Liver (tissue), 9 donors: ENCODE data around the gene GPR75. TPM values are rescaled to one million over a fixed set of nuclear protein-coding genes. Genes with fewer than 3 reads are reported as not detected.
A peak's percentile ranks its signal among the peaks of the same experiment; 100 is the strongest.

Source experiments
- DNase-seq: peaks from one replicate; pipeline ENCODE4 v3.0.0-alpha.2; 2017; ENCODE audit warnings: low spot score
- H3K27ac ChIP-seq, 2 donors: one replicate each; pipeline ENCODE4 v1.7.0; 2013; ENCODE audit warnings: inconsistent platforms in 2 of 2, low read length in 2 of 2, control low read depth in 1 of 2, low read depth in 1 of 2, mild to moderate bottlenecking in 1 of 2
- H3K27me3 ChIP-seq, 4 donors: one replicate each; pipeline versions ENCODE4 v1.6.1 to v1.7.0; 2013; ENCODE audit warnings: low read length in 3 of 4, inconsistent platforms in 1 of 4, mild to moderate bottlenecking in 1 of 4, moderate library complexity in 1 of 4; ENCODE audit not compliant: control insufficient read depth in 4 of 4, insufficient read depth in 4 of 4
- H3K36me3 ChIP-seq, 4 donors: one replicate each; pipeline versions ENCODE4 v1.6.1 to v1.7.0; 2013; ENCODE audit warnings: low read length in 3 of 4, mild to moderate bottlenecking in 3 of 4, low read depth in 1 of 4, moderate library complexity in 1 of 4; ENCODE audit not compliant: control insufficient read depth in 4 of 4, insufficient read depth in 3 of 4
- H3K4me1 ChIP-seq, 4 donors: one replicate each; pipeline versions ENCODE4 v1.6.1 to v1.7.0; 2013; ENCODE audit warnings: low read length in 3 of 4, mild to moderate bottlenecking in 3 of 4, moderate library complexity in 1 of 4; ENCODE audit not compliant: control insufficient read depth in 4 of 4, insufficient read depth in 4 of 4
- H3K4me3 ChIP-seq, 3 donors: one replicate each; pipeline versions ENCODE4 v1.6.1 to v1.7.0; 2013; ENCODE audit warnings: low read length in 3 of 3, control low read depth in 1 of 3, low read depth in 1 of 3, mild to moderate bottlenecking in 1 of 3
- H3K9ac ChIP-seq, 2 donors: one replicate each; pipeline ENCODE4 v1.7.0; 2013; ENCODE audit warnings: low read length in 2 of 2, mild to moderate bottlenecking in 2 of 2, moderate library complexity in 2 of 2, control low read depth in 1 of 2, low read depth in 1 of 2
- H3K9me3 ChIP-seq, 4 donors: one replicate each; pipeline versions ENCODE4 v1.6.1 to v1.7.0; 2013; ENCODE audit warnings: low read length in 3 of 4; ENCODE audit not compliant: control insufficient read depth in 4 of 4
- ATF3 ChIP-seq: IDR thresholded peaks from 2 replicates; pipeline ENCODE4 v1.6.1; 2016; ENCODE audit warnings: antibody characterized with exemption
- FOXA2 ChIP-seq: IDR thresholded peaks from 2 replicates; pipeline ENCODE4 v1.6.1; 2016; ENCODE audit warnings: antibody characterized with exemption
- HNF4A ChIP-seq, 2 donors: conservative IDR thresholded peaks; 2 replicates each; pipeline ENCODE4 v1.6.1; 2016; ENCODE audit warnings: antibody characterized with exemption in 2 of 2, mild to moderate bottlenecking in 2 of 2
- JUND ChIP-seq, 2 donors: IDR thresholded peaks; 2 replicates each; pipeline ENCODE4 v1.6.1; 2016; ENCODE audit warnings: antibody characterized with exemption in 2 of 2
- MAX ChIP-seq: IDR thresholded peaks from 2 replicates; pipeline ENCODE4 v1.6.1; 2016; ENCODE audit warnings: antibody characterized with exemption
- NR2F2 ChIP-seq: IDR thresholded peaks from 2 replicates; pipeline ENCODE4 v1.6.1; 2016; ENCODE audit warnings: antibody characterized with exemption
- RAD21 ChIP-seq, 2 donors: IDR thresholded peaks; 2 replicates each; pipeline ENCODE4 v1.6.1; 2016; ENCODE audit warnings: antibody characterized with exemption in 2 of 2, mild to moderate bottlenecking in 2 of 2
- REST ChIP-seq: IDR thresholded peaks from 2 replicates; pipeline ENCODE4 v1.6.1; 2016; ENCODE audit warnings: antibody characterized with exemption, mild to moderate bottlenecking
- RXRA ChIP-seq, 2 donors: IDR thresholded peaks; 2 replicates each; pipeline ENCODE4 v1.6.1; 2017 to 2018; ENCODE audit warnings: antibody characterized with exemption in 2 of 2, mild to moderate bottlenecking in 1 of 2
- SP1 ChIP-seq: IDR thresholded peaks from 2 replicates; pipeline ENCODE4 v1.6.1; 2018; ENCODE audit warnings: antibody characterized with exemption, mild to moderate bottlenecking
- TAF1 ChIP-seq: conservative IDR thresholded peaks from 2 replicates; pipeline ENCODE4 v1.6.1; 2016; ENCODE audit warnings: antibody characterized with exemption, mild to moderate bottlenecking
- YY1 ChIP-seq: IDR thresholded peaks from 2 replicates; pipeline ENCODE4 v1.6.1; 2016; ENCODE audit warnings: antibody characterized with exemption, mild to moderate bottlenecking
- ZBTB33 ChIP-seq: IDR thresholded peaks from 2 replicates; pipeline ENCODE4 v1.6.1; 2016; ENCODE audit warnings: antibody characterized with exemption
- WGBS: extraction: QIAGEN DNeasy Blood & Tissue Kit; methylation state at CpG from one replicate; pipeline ENCODE4 v1.1.7; 2013; 5-methylcytosine and 5-hydroxymethylcytosine counted together
- polyA plus RNA-seq, 2 donors: library from polyadenylated mRNA; stranded (reverse) in 1 of 2; unstranded in 1 of 2; fragments of 200-250 nt in 1 of 2; fragments of >200 nt in 1 of 2; fragmentation: Nextera tagmentation in 1 of 2; extraction: Ambion mirVana in 1 of 2; gene quantifications; one replicate each; pipeline versions ENCODE4 v1.2.1 to v1.2.3, GENCODE V29; 2013 to 2015
- total RNA-seq, 2 donors: library from RNA; depleted of rRNA; stranded (reverse); fragments of >200 nt; gene quantifications; one replicate each; pipeline ENCODE4 v1.2.3, GENCODE V29; 2014
- donor health status: healthy.
- donor health status: healthy.
- donor health status: healthy.
- donor health status: healthy.
- donor health status: healthy.

GPR75 gene
- total and polyA plus RNA-seq, 4 donors, result 0.21 to 5.4 (median 1.4) TPM

- TF ChIP-seq ZBTB33 (no peak), HNF4A (conservative IDR thresholded peaks at IDR 0.05) (no peak), FOXA2 (no peak), NR2F2 (no peak), JUND (IDR thresholded peaks at IDR 0.05) (no peak), REST (no peak), RXRA (IDR thresholded peaks at IDR 0.05) (no peak), TAF1 (no peak), SP1 (no peak)
Observed at GRCh38 chr2:53867773-53868172, 8.0 kb upstream of the GPR75 start (continued).

GRCh38 chr2:53867169-53867568, 7.4 kb upstream of the GPR75 start:
- H3K9me3 ChIP-seq, result no peaks in the 10 kb centered on the region
- TF ChIP-seq REST (no peak), RAD21 (IDR thresholded peaks at IDR 0.05) (peak in 1 of 2 donors; percentile 39), TAF1 (no peak), YY1 (no peak), SP1 (peak; percentile 36), RXRA (IDR thresholded peaks at IDR 0.05) (peak; percentile 47 to 89), MAX (no peak), ATF3 (no peak), HNF4A (conservative IDR thresholded peaks at IDR 0.05) (peak; percentile 21 to 59)
- peaks cover 6 to 25% (median 19%) of the 10 kb centered on the region in 4 donors for H3K36me3 ChIP-seq
- H3K4me3 ChIP-seq, result no peak overlapping the region
- WGBS, result 75% methylated on average over 5 of the region's 5 CpGs
- no peaks in the 10 kb centered on the region for H3K27me3 ChIP-seq
- peaks cover 0 to 4% (median 2%) of the 10 kb centered on the region in 4 donors for H3K4me1 ChIP-seq
- DNase-seq, result no peak
- no peak overlapping the region for H3K27ac ChIP-seq
- no peak overlapping the region for H3K9ac ChIP-seq
